Activated CD4-positive, CD25-positive, alpha-beta regulatory T cell treated with anti-CD3 and anti-CD28 coated beads, Interleukin-2, amount 50 U/mL, for 24 hours (primary cell): ENCODE results near the gene CORO2B.
"Not testable (repeated sequence)": the region's sequence is repeated elsewhere in the genome, so short reads cannot be mapped to it uniquely, and the experiment has no call there.

Experiments
- ATAC-seq, 2 donors: fragments of 150-1000 bp; cut with Tn5 transposase; one replicate each; pipeline ENCODE4 v1.10.0; 2021; ENCODE audit warnings: mild to moderate bottlenecking in 1 of 2, moderate library complexity in 1 of 2

Gene CORO2B

DNA sequence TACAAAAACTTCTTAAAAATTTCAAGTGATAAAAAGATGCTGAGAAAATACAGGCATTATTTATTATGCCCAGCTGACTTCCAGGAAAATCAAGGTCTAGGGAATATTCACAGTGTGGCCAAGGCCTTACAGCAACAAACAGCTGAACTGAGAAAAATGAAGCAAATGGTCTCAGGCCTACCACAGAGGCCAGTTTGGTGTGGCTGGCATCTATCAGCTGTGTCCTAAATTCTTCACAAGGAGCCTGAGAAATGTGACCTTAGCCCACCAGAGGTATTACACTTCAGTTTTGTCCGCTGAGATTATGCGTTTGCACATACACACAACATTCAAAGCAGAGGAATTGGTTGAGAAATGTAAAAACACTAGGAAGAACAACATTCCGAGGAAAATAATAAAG, 164.5 kb downstream of the CORO2B start:
- no peak for ATAC-seq

DNA sequence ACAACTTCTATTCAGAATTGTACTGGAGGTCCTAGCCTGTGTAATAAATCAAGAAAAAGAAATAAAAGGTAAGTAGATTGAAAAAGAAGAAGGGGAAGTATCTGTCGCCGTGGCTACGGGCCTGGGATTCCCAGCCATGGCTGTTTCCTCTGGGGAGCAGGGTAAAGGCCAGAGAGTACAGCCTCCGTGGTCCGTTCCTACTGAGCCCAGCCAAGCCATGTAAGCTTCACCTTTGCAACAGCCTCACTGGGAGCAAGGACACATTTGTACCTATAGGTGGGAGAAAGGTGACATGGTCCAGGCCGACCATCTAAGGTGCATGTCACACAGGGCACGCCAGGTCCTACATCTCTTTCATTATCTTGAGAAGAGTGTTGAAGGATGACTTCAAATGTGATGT, 170.6 kb downstream of the CORO2B start:
- ATAC-seq = no peak

GRCh38 chr15:68749793-68750192, 171.0 kb downstream of the CORO2B start:
- ATAC-seq = no peak

- no peak for ATAC-seq
Observed at GRCh38 chr15:68751622-68752021, 172.8 kb downstream of the CORO2B start.

- ATAC-seq = no peak
Observed at GRCh38 chr15:68755731-68756130, 176.9 kb downstream of the CORO2B start.

DNA sequence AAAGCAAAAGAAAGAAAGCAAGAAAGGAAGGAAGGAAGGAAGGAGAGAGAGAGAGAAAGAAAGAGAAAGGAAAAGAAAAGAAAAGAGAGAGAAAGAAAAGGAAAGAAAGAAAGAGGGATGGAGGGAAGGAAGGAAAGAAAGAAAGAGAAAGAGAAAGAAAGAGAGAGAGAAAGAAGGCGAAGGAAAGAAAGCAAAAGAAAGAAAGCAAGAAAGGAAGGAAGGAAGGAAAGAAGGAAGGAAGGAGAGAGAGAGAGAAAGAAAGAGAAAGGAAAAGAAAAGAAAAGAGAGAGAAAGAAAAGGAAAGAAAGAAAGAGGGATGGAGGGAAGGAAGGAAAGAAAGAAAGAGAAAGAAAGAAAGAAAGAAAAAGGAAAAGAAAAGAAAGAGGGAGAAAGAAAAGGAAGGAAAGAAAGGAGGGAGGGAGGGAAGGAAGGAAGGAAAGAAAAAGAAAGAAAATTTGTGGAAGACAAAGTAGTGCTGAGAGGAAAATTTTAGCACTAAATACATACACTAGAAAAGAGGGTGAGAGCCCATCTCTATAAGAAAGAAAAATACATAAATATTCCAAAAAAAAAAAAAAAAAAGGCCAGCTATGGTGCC, 181.3 kb downstream of the CORO2B start:
- ATAC-seq = not testable (repeated sequence)

GRCh38 chr15:68763063-68763462, 184.3 kb downstream of the CORO2B start:
- no peak for ATAC-seq

GRCh38 chr15:68764090-68764489, 185.3 kb downstream of the CORO2B start:
- no peak for ATAC-seq

DNA sequence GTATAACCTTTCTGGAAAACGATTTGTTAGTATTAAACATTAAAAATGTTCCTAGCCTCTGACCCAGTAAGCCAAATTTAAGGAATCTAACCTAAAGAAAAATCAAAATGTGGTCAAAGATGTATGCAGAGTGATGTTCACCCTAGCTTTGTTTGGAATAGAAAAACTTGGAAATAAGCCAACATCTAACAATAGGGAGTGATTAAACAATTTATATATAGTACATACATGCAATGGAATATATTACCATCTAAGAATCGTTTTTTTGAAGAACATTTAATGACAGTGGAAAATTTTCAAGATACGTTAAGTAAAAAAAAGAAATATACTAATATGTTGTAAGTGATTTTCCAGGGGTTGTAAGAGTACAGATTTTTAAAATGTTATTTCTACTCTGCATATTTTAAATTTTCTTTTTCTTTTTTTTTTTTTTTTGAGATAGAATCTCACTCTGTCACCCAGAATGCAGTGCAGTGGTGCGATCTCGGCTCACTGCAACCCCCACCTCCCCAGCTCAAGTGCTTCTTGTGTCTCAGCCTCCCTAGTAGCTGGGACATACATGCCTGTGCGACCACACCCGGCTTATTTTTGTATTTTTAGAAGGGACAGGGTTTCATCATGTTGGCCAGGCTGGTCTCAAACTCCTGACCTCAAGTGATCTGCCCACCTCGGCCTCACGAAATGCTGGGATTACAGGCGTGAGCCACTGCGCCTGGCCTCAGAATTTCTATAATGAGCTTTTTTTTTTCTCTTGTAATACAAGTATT, 187.0 kb downstream of the CORO2B start:
- ATAC-seq = no peak

DNA sequence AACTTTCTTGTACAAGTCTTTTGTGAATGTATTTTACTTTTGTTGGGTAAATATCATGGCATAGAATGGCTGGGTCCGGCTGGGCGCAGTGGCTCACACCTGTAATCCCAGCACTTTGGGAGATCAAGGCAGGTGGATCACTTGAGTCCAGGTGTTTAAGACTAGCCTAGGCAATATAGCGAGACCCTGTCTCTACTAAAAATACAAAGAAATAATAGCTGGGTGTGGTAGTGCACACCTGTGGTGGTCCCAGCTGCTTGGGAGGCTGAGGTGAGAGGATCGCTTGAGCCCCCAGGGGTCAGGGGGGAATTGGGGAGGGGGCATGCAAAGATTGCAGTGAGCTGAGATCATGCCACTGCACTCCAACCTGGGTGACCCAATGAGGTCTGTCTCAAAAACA, 189.0 kb downstream of the CORO2B start:
- no peak for ATAC-seq

DNA sequence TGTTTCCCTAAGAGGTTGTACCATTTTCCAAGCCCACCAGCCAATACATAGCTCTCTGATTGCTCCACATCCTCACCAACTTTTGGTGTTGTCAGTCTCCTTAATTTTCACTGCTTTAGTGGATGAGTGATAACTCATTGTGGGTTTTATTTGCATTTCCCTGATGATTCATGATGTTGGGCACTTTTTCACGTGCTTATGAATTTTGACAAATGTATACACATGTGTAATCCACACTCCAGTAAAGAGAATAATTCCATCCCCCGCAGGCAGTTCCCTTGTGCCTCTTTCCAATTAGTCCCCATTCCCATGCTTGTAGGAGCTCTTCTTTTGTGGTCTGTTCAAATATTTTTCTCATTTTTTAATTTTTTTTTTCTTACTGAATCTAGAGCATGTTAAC, 189.5 kb downstream of the CORO2B start:
- ATAC-seq = no peak

DNA sequence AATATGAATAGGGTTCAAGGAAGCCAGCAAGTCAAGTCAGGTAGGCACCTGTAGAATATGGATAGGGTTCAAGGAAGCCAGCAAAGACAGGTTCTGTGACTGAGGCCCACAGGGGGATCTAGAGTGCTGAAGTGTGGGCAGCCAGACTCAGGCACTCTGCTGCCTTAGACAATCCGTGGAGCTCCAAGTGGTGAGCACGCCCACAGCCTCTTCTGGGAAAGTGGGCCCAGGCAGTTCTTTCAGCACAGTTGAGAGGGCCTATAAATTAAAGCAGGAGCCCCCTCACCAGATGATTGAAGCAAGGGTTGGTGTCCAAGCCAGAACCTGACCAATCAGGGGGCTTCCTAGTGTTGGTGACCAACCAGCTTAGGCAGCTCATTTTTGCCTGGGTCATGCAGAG, 190.9 kb downstream of the CORO2B start:
- ATAC-seq = no peak

DNA sequence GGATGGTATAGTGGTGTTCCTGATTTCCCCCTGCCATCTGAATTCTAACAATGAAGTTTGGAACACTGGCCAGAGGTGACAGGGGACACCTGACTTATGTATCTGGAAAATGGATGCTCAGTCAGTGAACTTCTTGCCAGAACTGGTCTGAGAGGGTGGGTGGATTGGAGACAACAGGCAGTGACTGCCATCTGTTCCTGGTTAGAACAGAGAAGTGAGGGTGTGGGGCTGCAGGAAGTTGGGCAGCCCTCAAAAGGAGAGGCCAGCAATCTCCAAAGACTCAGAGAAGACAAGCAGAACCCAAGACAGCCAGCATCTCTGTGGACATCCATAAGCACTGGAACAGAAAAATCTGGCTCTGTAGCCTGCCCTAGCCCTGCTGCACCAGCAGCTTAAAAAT, 191.4 kb downstream of the CORO2B start:
- ATAC-seq = no peak

- ATAC-seq = no peak
Observed at GRCh38 chr15:68773036-68773435, 194.2 kb downstream of the CORO2B start.

DNA sequence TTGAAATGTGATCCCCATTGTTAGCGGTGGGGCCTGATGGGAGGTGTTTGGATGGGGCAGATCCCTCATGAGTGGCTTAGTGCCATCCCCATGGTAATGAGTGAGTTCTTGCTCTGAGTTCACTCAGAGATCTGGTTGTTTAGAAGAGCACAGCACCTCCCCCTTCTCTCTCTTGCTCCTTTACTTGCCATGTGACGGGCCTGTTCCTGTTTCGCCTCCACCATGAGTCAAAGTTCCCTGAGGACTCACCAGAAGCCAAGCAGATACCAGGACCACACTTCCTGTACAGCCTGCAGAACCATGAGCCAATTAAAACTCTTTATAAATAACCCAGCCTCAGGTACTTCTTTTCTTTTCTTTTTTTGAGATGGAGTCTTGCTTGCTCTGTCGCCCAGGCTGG, 195.3 kb downstream of the CORO2B start:
- ATAC-seq = no peak

- no peak for ATAC-seq
Observed at GRCh38 chr15:68774521-68775235, 195.9 kb downstream of the CORO2B start.

DNA sequence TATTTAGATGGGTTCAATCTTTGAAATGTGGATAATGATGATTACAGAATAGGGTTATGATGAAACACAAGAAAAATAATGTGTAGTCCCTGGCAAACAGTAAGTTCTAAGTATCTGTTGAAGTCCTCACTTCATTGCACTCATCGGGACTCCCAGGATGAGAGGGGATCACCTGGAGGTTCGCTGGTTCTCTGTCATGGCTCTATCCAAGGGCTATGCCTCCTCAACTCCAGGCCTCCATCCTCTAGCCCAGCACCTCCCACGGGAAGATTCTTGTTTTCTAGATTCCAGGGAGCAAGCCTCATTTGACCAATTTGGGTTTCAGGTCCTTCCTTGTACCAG, 196.4 kb downstream of the CORO2B start:
- ATAC-seq = no peak

DNA sequence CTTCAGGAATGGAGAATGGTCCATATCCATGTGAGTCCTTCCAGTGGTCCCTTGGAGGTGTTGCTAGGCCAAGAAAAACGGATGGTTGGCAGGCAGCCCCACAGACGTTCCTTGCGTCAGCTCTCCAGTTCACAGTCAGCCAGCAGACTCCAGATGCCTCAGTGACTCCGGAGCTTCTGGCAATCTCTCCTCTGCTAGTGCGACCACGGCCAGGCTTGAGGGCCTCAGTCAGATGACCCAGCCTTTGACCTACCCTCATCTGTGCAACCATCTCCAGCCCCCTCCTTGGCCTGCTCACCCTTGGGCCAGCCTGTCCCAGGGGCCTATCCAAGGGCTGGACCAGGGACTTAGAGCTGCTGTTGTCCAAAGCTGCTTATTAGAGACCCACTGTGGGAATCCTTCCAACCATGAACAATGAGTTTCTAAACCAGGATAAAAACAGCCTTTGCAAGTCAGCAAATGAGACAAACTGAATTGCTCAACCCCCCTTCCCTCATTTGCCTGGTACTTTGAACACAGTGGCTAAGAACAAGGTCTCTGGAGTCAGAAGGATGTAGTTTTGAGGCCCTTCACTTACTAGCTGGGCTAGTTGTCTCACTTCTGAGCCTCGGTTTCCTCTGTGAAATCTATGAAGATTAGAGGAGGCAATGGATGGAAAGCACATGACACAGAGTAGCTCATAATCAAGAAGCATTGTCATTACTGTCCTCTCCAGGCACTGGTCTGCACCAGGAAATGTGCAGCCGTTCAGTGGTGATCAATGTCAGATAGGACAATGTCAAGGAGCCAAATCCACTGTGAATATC, 197.1 kb downstream of the CORO2B start:
- ATAC-seq = no peak

DNA sequence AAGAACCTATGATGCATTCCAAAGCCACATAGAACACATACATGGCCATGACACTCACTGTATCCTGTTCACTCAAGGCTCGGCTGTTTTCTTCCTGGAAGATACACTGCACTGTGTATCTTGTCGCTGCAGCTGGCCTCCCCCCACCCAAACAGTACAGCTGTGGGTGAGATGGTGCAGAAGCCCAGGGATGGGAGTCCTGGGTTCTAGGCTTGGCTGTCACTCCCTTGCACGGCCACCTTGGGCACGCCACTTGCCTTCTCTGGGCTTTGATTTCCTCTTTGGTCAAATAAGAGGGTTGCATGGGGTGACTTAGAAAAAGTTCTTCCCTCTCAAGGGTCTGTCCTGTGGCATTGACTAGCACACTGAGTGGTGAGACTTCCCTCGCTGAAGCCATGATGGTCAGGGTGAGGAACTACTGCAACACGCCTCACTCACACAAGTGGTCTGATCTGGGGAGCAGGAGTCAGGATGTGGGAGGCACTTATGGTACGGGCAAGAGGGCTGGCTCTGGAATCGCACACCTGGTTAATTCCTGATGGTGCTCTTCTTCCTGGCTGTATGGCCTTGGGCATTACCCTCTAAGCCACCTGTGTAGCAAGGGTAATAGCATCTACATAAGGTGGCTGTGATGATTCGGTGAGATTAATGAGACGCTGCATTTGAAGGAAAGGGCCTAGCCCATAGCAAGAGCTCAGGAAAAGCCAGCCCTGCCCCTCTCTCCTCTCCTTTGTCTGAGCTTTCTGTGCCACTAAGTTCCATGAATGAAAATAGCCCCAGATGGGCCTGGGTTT, 197.9 kb downstream of the CORO2B start:
- ATAC-seq = no peak
